Esophagus (tissue), 2 donors: Measurements from ENCODE around the gene MCTP2. TPM values are rescaled to one million over a fixed set of nuclear protein-coding genes. Genes with fewer than 3 reads are reported as not detected.

ENCODE experiments used
- H3K27ac ChIP-seq, 2 donors: one replicate each; pipeline ENCODE4 v1.5.1; 2013; ENCODE audit warnings: low read depth in 2 of 2, mild to moderate bottlenecking in 2 of 2, inconsistent platforms in 1 of 2, low read length in 1 of 2, moderate library complexity in 1 of 2
- H3K27me3 ChIP-seq, 2 donors: one replicate each; pipeline ENCODE4 v1.6.1; 2013; ENCODE audit warnings: low read length in 2 of 2, control low read depth in 1 of 2, mild to moderate bottlenecking in 1 of 2; ENCODE audit not compliant: insufficient read depth in 2 of 2, control insufficient read depth in 1 of 2
- H3K36me3 ChIP-seq, 2 donors: one replicate each; pipeline ENCODE4 v1.6.1; 2013; ENCODE audit warnings: low read length in 1 of 2; ENCODE audit not compliant: control insufficient read depth in 2 of 2, insufficient read depth in 2 of 2
- H3K4me1 ChIP-seq, 2 donors: one replicate each; pipeline ENCODE4 v1.6.1; 2013; ENCODE audit warnings: low read length in 1 of 2; ENCODE audit not compliant: control insufficient read depth in 2 of 2, insufficient read depth in 2 of 2
- H3K4me3 ChIP-seq, 2 donors: one replicate each; pipeline ENCODE4 v1.5.1; 2013; ENCODE audit warnings: low read length in 2 of 2, mild to moderate bottlenecking in 2 of 2, low read depth in 1 of 2, moderate library complexity in 1 of 2
- H3K9me3 ChIP-seq, 2 donors: one replicate each; pipeline ENCODE4 v1.6.1; 2013; ENCODE audit warnings: mild to moderate bottlenecking in 2 of 2, low read depth in 1 of 2, low read length in 1 of 2, moderate library complexity in 1 of 2; ENCODE audit not compliant: control insufficient read depth in 2 of 2, insufficient read depth in 1 of 2
- WGBS, 2 donors: extraction: QIAGEN DNeasy Blood & Tissue Kit; methylation state at CpG; one replicate each; pipeline ENCODE4 v1.1.7; 2013; 5-methylcytosine and 5-hydroxymethylcytosine counted together
- polyA plus RNA-seq, 2 donors: library from polyadenylated mRNA; stranded (reverse); fragments of 200-250 nt; gene quantifications; one replicate each; pipeline ENCODE4 v1.2.3, GENCODE V29; 2013
- donor health status: healthy with polysubstance abuse.
- donor health status: Bipolar disorder and iron deficiency.

Gene MCTP2
- polyA plus RNA-seq, 2 donors = 2.4 to 2.5 TPM

GRCh38 chr15:94387442-94387841 lies 156.1 kb downstream of the MCTP2 start:
- Histone ChIP-seq H3K4me3 (no peak overlapping the region), H3K27ac (peak overlapping the region in 1 of 2 donors; percentile 42), H3K9me3 (no peaks in the 10 kb centered on the region), H3K4me1 (no peaks in the 10 kb centered on the region), H3K27me3 (no peaks in the 10 kb centered on the region), H3K36me3 (no peaks in the 10 kb centered on the region)
- 76 to 80% methylated on average over 2 of the region's 2 CpGs for WGBS, 2 donors

DNA sequence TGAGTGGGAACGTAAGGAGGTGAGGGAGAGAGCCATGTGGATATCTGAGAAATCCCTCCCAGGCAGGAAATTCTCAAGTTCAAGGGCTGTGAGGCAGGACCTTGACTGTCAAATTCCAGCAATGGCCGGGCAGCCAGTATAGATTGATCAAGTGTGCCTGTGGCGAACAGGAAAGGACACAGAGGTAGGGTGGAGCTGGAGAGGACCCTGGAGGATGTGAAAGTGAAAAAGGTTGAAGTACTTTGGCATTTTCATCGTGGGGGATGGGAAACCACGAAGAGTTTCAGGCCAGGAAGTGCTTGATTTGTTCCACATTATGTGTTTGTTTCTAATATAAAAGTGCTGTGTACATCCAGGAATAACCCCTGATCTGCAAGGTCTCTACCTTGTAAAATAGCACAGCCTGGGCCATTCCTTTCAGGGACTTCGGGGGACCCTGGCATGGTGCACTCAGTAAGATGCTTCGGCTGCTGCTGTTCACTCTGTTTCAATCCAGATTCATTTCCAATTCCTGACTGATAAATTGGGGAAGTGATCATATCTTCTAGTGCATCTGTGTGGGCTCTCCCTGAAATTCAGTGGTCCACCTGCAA lies 156.6 kb downstream of the MCTP2 start:
- Histone ChIP-seq H3K27me3 (no peaks in the 10 kb centered on the region), H3K9me3 (no peaks in the 10 kb centered on the region), H3K4me1 (no peaks in the 10 kb centered on the region), H3K4me3 (no peak overlapping the region), H3K27ac (peak overlapping the region in 1 of 2 donors; percentile 42), H3K36me3 (no peaks in the 10 kb centered on the region)
- 68 to 76% methylated on average over 7 of the region's 7 CpGs for WGBS, 2 donors

DNA sequence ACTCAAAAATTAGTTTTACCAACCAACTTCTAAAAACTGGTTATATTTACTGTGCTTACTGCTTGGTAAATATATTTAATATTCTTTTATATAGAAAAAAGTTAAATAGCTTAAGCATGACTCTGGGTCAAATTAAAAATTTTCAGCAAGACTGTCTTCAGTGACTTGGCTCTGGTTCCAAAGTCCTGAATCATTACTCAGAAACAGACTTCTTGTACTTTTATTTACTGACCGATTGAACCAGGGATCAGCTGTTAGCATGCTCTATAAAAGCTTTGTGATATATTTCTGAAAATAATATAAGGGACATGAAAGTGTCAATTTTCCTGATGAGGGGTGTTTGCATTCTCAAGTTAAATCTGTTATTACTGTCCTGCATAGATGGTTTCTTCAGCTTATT lies 164.3 kb downstream of the MCTP2 start:
- WGBS, 2 donors = 27 to 47% methylated on average over 1 of the region's 1 CpG
- Histone ChIP-seq H3K9me3 (no peaks in the 10 kb centered on the region), H3K27me3 (no peaks in the 10 kb centered on the region), H3K4me3 (no peak overlapping the region), H3K36me3 (peaks cover 0 to 2% of the 10 kb centered on the region in 2 donors), H3K4me1 (peaks cover 0 to 2% of the 10 kb centered on the region in 2 donors), H3K27ac (no peak overlapping the region)

GRCh38 chr15:94397337-94397736 lies 166.0 kb downstream of the MCTP2 start:
- WGBS, 2 donors = 76 to 80% methylated on average over 3 of the region's 3 CpGs
- H3K4me3 ChIP-seq = no peak overlapping the region
- H3K36me3 ChIP-seq = peaks cover 0 to 2% of the 10 kb centered on the region in 2 donors
- H3K27me3 ChIP-seq = no peaks in the 10 kb centered on the region
- no peak overlapping the region for H3K27ac ChIP-seq
- H3K4me1 ChIP-seq = peaks cover 0 to 2% of the 10 kb centered on the region in 2 donors
- H3K9me3 ChIP-seq = no peaks in the 10 kb centered on the region

DNA sequence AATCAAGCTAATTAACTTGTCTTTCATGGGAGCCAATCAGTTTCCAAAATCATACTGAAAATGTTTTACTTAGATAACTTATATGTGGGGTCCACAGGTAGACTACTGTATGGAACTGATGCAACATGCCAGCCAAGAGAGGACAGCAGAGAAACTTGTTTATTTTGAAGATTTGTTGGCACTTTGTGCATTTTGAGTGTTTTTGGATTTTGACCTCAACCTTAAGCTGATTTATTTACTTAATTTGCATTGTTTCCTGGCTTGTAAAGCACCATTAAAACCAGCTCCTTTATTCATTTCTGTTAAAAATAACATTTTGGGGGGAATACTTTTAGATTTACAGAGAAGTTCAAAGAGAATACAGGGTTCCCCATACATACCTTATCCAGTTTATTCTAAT lies 166.6 kb downstream of the MCTP2 start:
- no peak overlapping the region for H3K4me3 ChIP-seq
- H3K27ac ChIP-seq = no peak overlapping the region
- no peaks in the 10 kb centered on the region for H3K27me3 ChIP-seq
- H3K36me3 ChIP-seq = peaks cover 0 to 2% of the 10 kb centered on the region in 2 donors
- H3K4me1 ChIP-seq = peaks cover 0 to 2% of the 10 kb centered on the region in 2 donors
- H3K9me3 ChIP-seq = no peaks in the 10 kb centered on the region

- WGBS, 2 donors = 81 to 87% methylated on average over 10 of the region's 10 CpGs
- H3K27ac ChIP-seq = no peak overlapping the region
- H3K4me3 ChIP-seq = no peak overlapping the region
- H3K27me3 ChIP-seq = no peaks in the 10 kb centered on the region
- H3K4me1 ChIP-seq = peaks cover 0 to 2% of the 10 kb centered on the region in 2 donors
- H3K36me3 ChIP-seq = peaks cover 0 to 2% of the 10 kb centered on the region in 2 donors
- no peaks in the 10 kb centered on the region for H3K9me3 ChIP-seq
Measured at GRCh38 chr15:94400526-94401298, 169.4 kb downstream of the MCTP2 start.

DNA sequence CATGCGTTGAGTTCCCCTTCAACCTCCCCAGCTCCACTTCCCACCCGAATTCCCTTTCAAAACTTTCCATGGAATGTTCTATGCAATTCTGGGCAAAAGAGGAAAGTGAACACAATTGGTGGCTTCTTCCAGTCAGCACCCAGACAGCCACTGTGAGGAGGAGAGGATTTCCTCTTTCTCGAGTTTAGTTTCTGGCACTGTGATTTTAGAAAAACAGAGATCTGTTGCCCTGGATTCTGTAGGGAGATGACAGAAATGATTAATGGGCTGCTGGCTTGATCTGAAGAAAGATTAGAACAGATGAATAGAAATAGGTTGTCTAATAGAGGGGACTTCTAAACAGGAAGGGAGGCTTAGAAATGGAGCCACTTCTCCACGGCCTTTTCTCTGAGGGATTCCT lies 172.0 kb downstream of the MCTP2 start:
- H3K27me3 ChIP-seq = no peaks in the 10 kb centered on the region
- WGBS, 2 donors = 42 to 47% methylated on average over 4 of the region's 4 CpGs
- no peak overlapping the region for H3K4me3 ChIP-seq
- peaks cover 0 to 2% of the 10 kb centered on the region in 2 donors for H3K4me1 ChIP-seq
- H3K9me3 ChIP-seq = no peaks in the 10 kb centered on the region
- H3K27ac ChIP-seq = no peak overlapping the region
- H3K36me3 ChIP-seq = peaks cover 0 to 2% of the 10 kb centered on the region in 2 donors

DNA sequence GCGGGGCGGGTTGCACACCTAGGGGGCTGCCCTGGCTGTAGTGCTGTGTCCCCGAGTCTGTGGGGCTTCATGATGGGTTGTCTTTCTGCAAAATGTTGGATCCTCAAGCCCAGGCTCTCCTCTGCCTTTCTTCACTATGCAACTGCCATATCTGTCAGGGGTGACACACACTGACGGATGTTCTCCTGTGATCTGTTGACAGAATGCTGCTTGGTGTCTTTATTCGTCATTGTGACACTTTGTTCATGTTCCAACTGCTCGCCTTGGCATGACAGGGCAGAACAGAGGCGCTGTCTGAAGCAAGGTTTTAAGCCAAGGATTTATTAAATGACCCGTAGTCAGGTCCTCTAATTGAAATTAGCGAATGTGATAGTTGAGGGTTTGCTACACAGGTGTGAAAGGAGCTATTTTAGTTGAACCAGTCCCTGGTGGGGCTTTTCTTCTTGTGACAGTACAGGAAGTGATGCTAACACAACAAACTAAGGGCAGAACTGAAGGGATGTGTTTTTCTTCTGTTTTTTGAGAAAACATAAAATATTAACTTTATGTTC lies 173.4 kb downstream of the MCTP2 start:
- H3K9me3 ChIP-seq = no peaks in the 10 kb centered on the region
- 57 to 70% methylated on average over 9 of the region's 9 CpGs for WGBS, 2 donors
- no peaks in the 10 kb centered on the region for H3K27me3 ChIP-seq
- H3K4me3 ChIP-seq = no peak overlapping the region
- peaks cover 0 to 1% of the 10 kb centered on the region in 2 donors for H3K4me1 ChIP-seq
- H3K27ac ChIP-seq = no peak overlapping the region
- H3K36me3 ChIP-seq = peaks cover 0 to 5% of the 10 kb centered on the region in 2 donors

DNA sequence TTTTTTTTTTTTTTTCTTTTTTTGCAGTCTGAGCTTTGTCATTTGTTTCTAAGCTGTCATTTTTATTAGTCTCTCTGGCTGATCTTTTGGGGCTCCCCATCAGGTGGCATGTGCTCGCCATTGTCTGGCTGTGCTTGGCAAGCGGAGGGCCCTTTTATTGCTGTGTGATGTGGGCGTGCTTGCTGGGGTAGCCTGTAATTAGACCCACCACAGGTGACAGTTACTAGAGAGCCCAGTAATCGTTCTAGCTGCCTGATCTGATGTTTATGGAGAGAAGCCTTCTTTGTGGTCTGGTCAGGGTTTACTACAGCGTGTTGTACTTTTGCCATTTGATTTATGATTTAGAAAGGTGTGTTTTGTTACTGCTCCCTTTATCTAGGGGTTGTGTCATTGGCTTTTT lies 179.9 kb downstream of the MCTP2 start:
- Histone ChIP-seq H3K4me1 (no peaks in the 10 kb centered on the region), H3K9me3 (no peaks in the 10 kb centered on the region), H3K27ac (no peak overlapping the region), H3K36me3 (peaks cover 0 to 3% of the 10 kb centered on the region in 2 donors), H3K27me3 (no peaks in the 10 kb centered on the region), H3K4me3 (no peak overlapping the region)
- WGBS, 2 donors = 79 to 86% methylated on average over 5 of the region's 5 CpGs
